ENCODE results near the gene PHF19.

- no peak for TF ChIP-seq CTCF (IDR thresholded peaks at IDR 0.05)
- TF ChIP-seq POLR2AphosphoS5 (IDR thresholded peaks at IDR 0.05): no peak
- TF ChIP-seq POLR2A (IDR thresholded peaks at IDR 0.05): no peak
- TF ChIP-seq EP300 (IDR thresholded peaks at IDR 0.05): no peak
Observed at GRCh38 chr9:120901755-120902568, 25.0 kb upstream of the PHF19 start.
